MM.1S (cell line): Measurements from ENCODE around the gene EVPL.

Experiments used
- DNase-seq: peaks from one replicate; pipeline ENCODE4 v3.0.0-alpha.2; 2015
- H2AFZ ChIP-seq: fragments of 300-600 bp; sonication (generic); 2 replicates; pipeline ENCODE4 v1.6.0; 2016; ENCODE audit warnings: antibody characterized with exemption, low read length
- H3F3A ChIP-seq: fragments of 300-600 bp; sonication (generic); 2 replicates; pipeline ENCODE4 v1.6.1; 2016; ENCODE audit warnings: mild to moderate bottlenecking, antibody characterized with exemption, low read length, moderate library complexity, mixed read lengths; ENCODE audit not compliant: insufficient read depth
- H3K27ac ChIP-seq: fragments of 300-600 bp; sonication (generic); 2 replicates; pipeline ENCODE4 v1.5.1; 2016; ENCODE audit warnings: mild to moderate bottlenecking, low read length
- H3K27me3 ChIP-seq: fragments of 300-600 bp; sonication (generic); replicated peaks from 2 replicates; pipeline ENCODE4 v1.6.0; 2016; ENCODE audit warnings: low read length; ENCODE audit not compliant: insufficient read depth
- H3K36me3 ChIP-seq: fragments of 300-600 bp; sonication (generic); replicated peaks from 2 replicates; pipeline ENCODE4 v1.6.1; 2016; ENCODE audit warnings: mild to moderate bottlenecking, low read length, mixed read lengths; ENCODE audit not compliant: insufficient read depth
- H3K4me1 ChIP-seq: fragments of 300-600 bp; sonication (generic); 2 replicates; pipeline ENCODE4 v1.6.1; 2016; ENCODE audit warnings: low read length, mixed read lengths
- H3K4me2 ChIP-seq: fragments of 300-600 bp; sonication (generic); 2 replicates; pipeline ENCODE4 v1.6.0; 2016; ENCODE audit warnings: low read depth, low read length
- H3K4me3 ChIP-seq: fragments of 300-600 bp; sonication (generic); 2 replicates; pipeline ENCODE4 v1.5.1; 2016; ENCODE audit warnings: low read length, mixed read lengths
- H3K79me2 ChIP-seq: fragments of 300-600 bp; sonication (generic); 2 replicates; pipeline ENCODE4 v1.6.1; 2016; ENCODE audit warnings: mixed run types, low read length, mixed read lengths
- H3K9ac ChIP-seq: fragments of 300-600 bp; sonication (generic); 2 replicates; pipeline ENCODE4 v1.6.1; 2016; ENCODE audit warnings: low read length, mixed read lengths
- H3K9me2 ChIP-seq: fragments of 300-600 bp; sonication (generic); replicated peaks from 2 replicates; pipeline ENCODE4 v1.6.1; 2016; ENCODE audit warnings: mild to moderate bottlenecking, low read length, mixed read lengths; ENCODE audit not compliant: insufficient read depth
- H3K9me3 ChIP-seq: fragments of 300-600 bp; sonication (generic); replicated peaks from 2 replicates; pipeline ENCODE4 v1.6.1; 2016; ENCODE audit warnings: mild to moderate bottlenecking, low read length, mixed read lengths; ENCODE audit not compliant: insufficient read depth
- H4K20me1 ChIP-seq: fragments of 300-600 bp; sonication (generic); 2 replicates; pipeline ENCODE4 v1.6.1; 2016; ENCODE audit warnings: mild to moderate bottlenecking, low read length, moderate library complexity, mixed read lengths; ENCODE audit not compliant: insufficient read depth
- CTCF ChIP-seq: fragments of 300-600 bp; sonication (generic); IDR thresholded peaks from 2 replicates; pipeline ENCODE4 v1.5.1; 2016; ENCODE audit warnings: antibody characterized with exemption, low read length, mixed read lengths
- EZH2 ChIP-seq: fragments of 300-600 bp; sonication (generic); optimal IDR thresholded peaks from 2 replicates; pipeline ENCODE3; 2017; ENCODE audit warnings: low read depth, mild to moderate bottlenecking, antibody characterized with exemption, low read length, mixed read lengths
- EZH2phosphoT487 ChIP-seq: fragments of 300-600 bp; sonication (generic); IDR thresholded peaks from 2 replicates; pipeline ENCODE4 v1.6.1; 2018; ENCODE audit warnings: antibody characterized with exemption, low read length

EVPL gene

GRCh38 chr17:76009969-76010661, 17.0 kb downstream of the EVPL start:
- H3K9me3 ChIP-seq, result no peaks in the 10 kb centered on the region
- no peak for DNase-seq
- TF ChIP-seq CTCF (no peak), EZH2phosphoT487 (no peak)

GRCh38 chr17:76009447-76009846, 17.7 kb downstream of the EVPL start:
- Histone ChIP-seq H4K20me1 (no peaks in the 10 kb centered on the region), H3K4me1 (peaks cover 2% of the 10 kb centered on the region; the same call in 1 of the 2 replicates), H3K9me2 (no peaks in the 10 kb centered on the region), H3K36me3 (no peaks in the 10 kb centered on the region), H3K9me3 (no peaks in the 10 kb centered on the region), H3K79me2 (no peaks in the 10 kb centered on the region), H3K9ac (no peak overlapping the region), H3K4me2 (no peak overlapping the region), H2AFZ (no peak overlapping the region), H3K27ac (no peak overlapping the region), H3K4me3 (no peak overlapping the region), H3F3A (no peaks in the 10 kb centered on the region), H3K27me3 (peaks cover 29% of the 10 kb centered on the region)
- no peak for TF ChIP-seq EZH2phosphoT487
- TF ChIP-seq EZH2, result no peak
- no peak for TF ChIP-seq CTCF
- no peak for DNase-seq

More at GRCh38 chr17:76009969-76010661, 17.0 kb downstream of the EVPL start:
- Histone ChIP-seq H2AFZ (no peak overlapping the region), H3K4me2 (no peak overlapping the region), H3K27ac (no peak overlapping the region), H3K4me1 (peaks cover 5% of the 10 kb centered on the region; the same call in 1 of the 2 replicates), H3K4me3 (no peak overlapping the region), H3K36me3 (no peaks in the 10 kb centered on the region), H3K9me2 (no peaks in the 10 kb centered on the region), H3K79me2 (no peaks in the 10 kb centered on the region), H3K27me3 (peaks cover 29% of the 10 kb centered on the region), H3F3A (no peaks in the 10 kb centered on the region), H3K9ac (no peak overlapping the region), H4K20me1 (no peaks in the 10 kb centered on the region)

GRCh38 chr17:76008630-76009425, 18.3 kb downstream of the EVPL start:
- Histone ChIP-seq H3K9me3 (no peaks in the 10 kb centered on the region), H4K20me1 (no peaks in the 10 kb centered on the region), H3K9me2 (no peaks in the 10 kb centered on the region), H3K4me1 (no peaks in the 10 kb centered on the region), H3K9ac (no peak overlapping the region), H2AFZ (no peak overlapping the region), H3K4me3 (no peak overlapping the region), H3K79me2 (no peaks in the 10 kb centered on the region), H3K4me2 (no peak overlapping the region), H3K36me3 (no peaks in the 10 kb centered on the region), H3K27ac (no peak overlapping the region), H3K27me3 (peaks cover 29% of the 10 kb centered on the region), H3F3A (no peaks in the 10 kb centered on the region)
- no peak for DNase-seq
- TF ChIP-seq EZH2 (no peak), CTCF (no peak), EZH2phosphoT487 (no peak)
